Mesenchymal stem cell (in vitro differentiated cells and primary cell): ENCODE measurements around the gene MAN2A1.

ENCODE experiments used
- DNase-seq: peaks from one replicate; pipeline ENCODE4 v3.0.0-alpha.2; 2013
- H2AFZ ChIP-seq: one replicate; pipeline ENCODE4 v1.6.1; 2013; ENCODE audit warnings: low read depth, mild to moderate bottlenecking, control low read depth, inconsistent platforms, low read length, moderate library complexity
- H2AK5ac ChIP-seq: 2 replicates; pipeline ENCODE4 v1.6.1; 2013; ENCODE audit warnings: low read length, moderate library complexity, mild to moderate bottlenecking, inconsistent platforms; ENCODE audit not compliant: severe bottlenecking
- H2BK120ac ChIP-seq: one replicate; pipeline ENCODE4 v1.6.1; 2013; ENCODE audit warnings: low read depth, mild to moderate bottlenecking, inconsistent platforms, low read length, moderate library complexity
- H2BK12ac ChIP-seq, 2 experiments: one replicate each; pipeline ENCODE4 v1.6.1; 2013; ENCODE audit warnings: inconsistent platforms in 2 of 2, low read length in 2 of 2, mild to moderate bottlenecking in 2 of 2, moderate library complexity in 2 of 2, control low read depth in 1 of 2
- H2BK15ac ChIP-seq: one replicate; pipeline ENCODE4 v1.6.1; 2013; ENCODE audit warnings: mild to moderate bottlenecking, low read depth, inconsistent platforms; ENCODE audit not compliant: poor library complexity, severe bottlenecking
- H2BK5ac ChIP-seq: 2 replicates; pipeline ENCODE4 v1.6.1; 2013; ENCODE audit warnings: low read depth, mild to moderate bottlenecking, low read length, control low read depth, inconsistent platforms; ENCODE audit not compliant: poor library complexity, severe bottlenecking
- H3K14ac ChIP-seq, 2 experiments: one replicate each; pipeline ENCODE4 v1.6.1; 2013; ENCODE audit warnings: inconsistent platforms in 2 of 2, low read length in 2 of 2, control low read depth in 1 of 2, mild to moderate bottlenecking in 1 of 2, moderate library complexity in 1 of 2
- H3K18ac ChIP-seq, 2 experiments: one replicate each; pipeline ENCODE4 v1.6.1; 2013; ENCODE audit warnings: inconsistent platforms in 2 of 2, low read length in 2 of 2, control low read depth in 1 of 2, low read depth in 1 of 2, mild to moderate bottlenecking in 1 of 2
- H3K23ac ChIP-seq, 2 experiments: one replicate each; pipeline ENCODE4 v1.6.1; 2013; ENCODE audit warnings: inconsistent platforms in 2 of 2, low read length in 2 of 2, mild to moderate bottlenecking in 2 of 2, moderate library complexity in 2 of 2, control low read depth in 1 of 2
- H3K27ac ChIP-seq: 2 replicates; pipeline ENCODE4 v1.5.1; 2013; ENCODE audit warnings: mild to moderate bottlenecking, moderate library complexity, low read length, control low read depth, inconsistent platforms; ENCODE audit not compliant: poor library complexity, severe bottlenecking
- H3K27me3 ChIP-seq, 2 experiments: 2 replicates each; pipeline versions ENCODE4 v1.6.1 to v1.7.0; 2013; ENCODE audit warnings: low read length in 2 of 2, mild to moderate bottlenecking in 2 of 2, moderate library complexity in 2 of 2, control low read depth in 1 of 2, inconsistent platforms in 1 of 2; ENCODE audit not compliant: control insufficient read depth in 1 of 2, insufficient read depth in 1 of 2
- H3K36me3 ChIP-seq, 2 experiments: 2 replicates each; pipeline versions ENCODE4 v1.6.1 to v1.7.0; 2013; ENCODE audit warnings: low read length in 2 of 2, control low read depth in 1 of 2, inconsistent platforms in 1 of 2, low read depth in 1 of 2, mild to moderate bottlenecking in 1 of 2; ENCODE audit not compliant: insufficient read depth in 2 of 2, control insufficient read depth in 1 of 2
- H3K4ac ChIP-seq, 2 experiments: one replicate each; pipeline ENCODE4 v1.6.1; 2013; ENCODE audit warnings: inconsistent platforms in 2 of 2, low read length in 2 of 2, mild to moderate bottlenecking in 2 of 2, moderate library complexity in 2 of 2, control low read depth in 1 of 2, low read depth in 1 of 2
- H3K4me1 ChIP-seq: 2 replicates; pipeline ENCODE4 v1.6.1; 2013; ENCODE audit warnings: low read depth, low read length, control low read depth; ENCODE audit not compliant: control insufficient read depth, insufficient read depth
- H3K4me2 ChIP-seq: 2 replicates; pipeline ENCODE4 v1.6.1; 2013; ENCODE audit warnings: low read length, mild to moderate bottlenecking, inconsistent platforms; ENCODE audit not compliant: poor library complexity, severe bottlenecking
- H3K4me3 ChIP-seq, 2 experiments: 2 replicates each; pipeline versions ENCODE4 v1.5.1 to v1.7.0; 2013; ENCODE audit warnings: low read length in 2 of 2, mild to moderate bottlenecking in 2 of 2, control low read depth in 1 of 2, low read depth in 1 of 2; ENCODE audit not compliant: insufficient read depth in 1 of 2
- H3K79me1 ChIP-seq: replicated peaks from 2 replicates; pipeline ENCODE4 v1.6.1; 2013; ENCODE audit warnings: mild to moderate bottlenecking, control low read depth, low read length, inconsistent platforms; ENCODE audit not compliant: poor library complexity, severe bottlenecking
- H3K9ac ChIP-seq: 2 replicates; pipeline ENCODE4 v1.7.0; 2013; ENCODE audit warnings: mild to moderate bottlenecking, low read length, moderate library complexity
- H3K9me3 ChIP-seq: 2 replicates; pipeline ENCODE4 v1.7.0; 2013; ENCODE audit warnings: mild to moderate bottlenecking, low read length; ENCODE audit not compliant: control insufficient read depth
- H4K8ac ChIP-seq: one replicate; pipeline ENCODE4 v1.6.1; 2013; ENCODE audit warnings: inconsistent platforms, mild to moderate bottlenecking, low read length, moderate library complexity
- H4K91ac ChIP-seq: one replicate; pipeline ENCODE4 v1.6.1; 2013; ENCODE audit warnings: mild to moderate bottlenecking, low read length, inconsistent platforms
- WGBS: methylation state at CpG from one replicate; pipeline ENCODE4 v1.1.7; 2013; ENCODE audit warnings: mixed read lengths; 5-methylcytosine and 5-hydroxymethylcytosine counted together

The MAN2A1 gene

GRCh38 chr5:109701252-109701651, 11.5 kb downstream of the MAN2A1 start:
- no peak overlapping the region for H3K27ac ChIP-seq
- no peak for DNase-seq
- peaks cover 14% of the 10 kb centered on the region for H3K79me1 ChIP-seq
- no peak overlapping the region for H3K14ac ChIP-seq
- no peak overlapping the region for H4K91ac ChIP-seq
- H3K9ac ChIP-seq: peak overlapping the region; percentile 16
- H3K27me3 ChIP-seq: no peaks in the 10 kb centered on the region
- no peak overlapping the region for H3K18ac ChIP-seq
- peaks cover 0 to 5% of the 10 kb centered on the region in 2 experiments for H3K36me3 ChIP-seq
- no peak overlapping the region for H2AK5ac ChIP-seq
- no peak overlapping the region for H3K4me3 ChIP-seq
- no peak overlapping the region for H2BK5ac ChIP-seq
- H3K23ac ChIP-seq: no peak overlapping the region
- H3K4ac ChIP-seq: no peak overlapping the region
- no peak overlapping the region for H2BK12ac ChIP-seq
- no peak overlapping the region for H4K8ac ChIP-seq
- no peak overlapping the region for H2BK120ac ChIP-seq
- no peaks in the 10 kb centered on the region for H3K9me3 ChIP-seq
- H2AFZ ChIP-seq: no peak overlapping the region
- no peak overlapping the region for H2BK15ac ChIP-seq
- peaks cover 2% of the 10 kb centered on the region for H3K4me1 ChIP-seq
- H3K4me2 ChIP-seq: no peak overlapping the region
- 96% methylated on average over 2 of the region's 2 CpGs for WGBS

- WGBS: 86% methylated on average over 1 of the region's 2 CpGs
- no peak overlapping the region for H2BK5ac ChIP-seq
- H2BK12ac ChIP-seq: no peak overlapping the region
- no peak overlapping the region for H3K23ac ChIP-seq
- H2AFZ ChIP-seq: no peak overlapping the region
- no peaks in the 10 kb centered on the region for H3K27me3 ChIP-seq
- peaks cover 2% of the 10 kb centered on the region for H3K4me1 ChIP-seq
- H2AK5ac ChIP-seq: no peak overlapping the region
- peak overlapping the region; percentile 16 for H3K9ac ChIP-seq
- H4K91ac ChIP-seq: no peak overlapping the region
- no peak overlapping the region for H2BK120ac ChIP-seq
- H3K36me3 ChIP-seq: peaks cover 0 to 5% of the 10 kb centered on the region in 2 experiments
- peak; percentile 24 for DNase-seq
- H3K18ac ChIP-seq: no peak overlapping the region
- peaks cover 15% of the 10 kb centered on the region for H3K79me1 ChIP-seq
- no peak overlapping the region for H4K8ac ChIP-seq
- no peaks in the 10 kb centered on the region for H3K9me3 ChIP-seq
- H3K27ac ChIP-seq: no peak overlapping the region
- no peak overlapping the region for H3K4ac ChIP-seq
- no peak overlapping the region for H3K4me2 ChIP-seq
- no peak overlapping the region for H3K14ac ChIP-seq
- H2BK15ac ChIP-seq: no peak overlapping the region
- H3K4me3 ChIP-seq: no peak overlapping the region
Observed at GRCh38 chr5:109701792-109702191, 12.1 kb downstream of the MAN2A1 start.

GRCh38 chr5:109703166-109703565, 13.4 kb downstream of the MAN2A1 start:
- H3K27me3 ChIP-seq: no peaks in the 10 kb centered on the region

GRCh38 chr5:109703829-109704228, 14.1 kb downstream of the MAN2A1 start:
- Histone ChIP-seq H2BK12ac (no peak overlapping the region), H2AK5ac (no peak overlapping the region), H2BK5ac (no peak overlapping the region), H4K91ac (no peak overlapping the region), H3K27ac (no peak overlapping the region), H3K4me3 (no peak overlapping the region), H3K27me3 (no peaks in the 10 kb centered on the region), H2BK15ac (no peak overlapping the region), H3K23ac (no peak overlapping the region), H3K4ac (no peak overlapping the region), H2BK120ac (no peak overlapping the region), H2AFZ (no peak overlapping the region), H3K36me3 (peaks cover 2 to 3% of the 10 kb centered on the region in 2 experiments), H3K4me1 (peaks cover 2% of the 10 kb centered on the region), H3K4me2 (no peak overlapping the region), H3K9me3 (no peaks in the 10 kb centered on the region), H3K79me1 (peaks cover 19% of the 10 kb centered on the region), H3K18ac (no peak overlapping the region), H3K14ac (no peak overlapping the region), H3K9ac (no peak overlapping the region), H4K8ac (no peak overlapping the region)
- WGBS: 20% methylated on average over 1 of the region's 1 CpG
- no peak for DNase-seq

More at GRCh38 chr5:109703166-109703565, 13.4 kb downstream of the MAN2A1 start:
- Histone ChIP-seq H2BK12ac (no peak overlapping the region), H3K27ac (no peak overlapping the region), H2AFZ (no peak overlapping the region), H3K79me1 (peaks cover 14% of the 10 kb centered on the region), H3K9me3 (no peaks in the 10 kb centered on the region), H3K23ac (no peak overlapping the region), H2BK120ac (no peak overlapping the region), H4K8ac (no peak overlapping the region), H3K14ac (no peak overlapping the region), H3K9ac (no peak overlapping the region), H2BK15ac (no peak overlapping the region), H3K18ac (no peak overlapping the region), H2AK5ac (no peak overlapping the region), H3K4ac (no peak overlapping the region), H3K4me3 (no peak overlapping the region), H2BK5ac (no peak overlapping the region), H3K4me1 (peaks cover 2% of the 10 kb centered on the region), H4K91ac (no peak overlapping the region), H3K36me3 (peaks cover 0 to 5% of the 10 kb centered on the region in 2 experiments), H3K4me2 (no peak overlapping the region)
- no peak for DNase-seq
